HFFc6 (cell line): ENCODE measurements around the gene RBM47. TPM values are rescaled to one million over a fixed set of nuclear protein-coding genes. Genes with fewer than 3 reads are reported as not detected.

Experiments used
- DNase-seq: peaks from one replicate; pipeline ENCODE4 v3.0.0-alpha.2; 2018
- H3K27ac Mint-ChIP-seq: 2 replicates; pipeline ENCODE4 v1.8.0; 2020; ENCODE audit warnings: mild to moderate bottlenecking, mixed read lengths
- H3K27me3 Mint-ChIP-seq: 2 replicates; pipeline ENCODE4 v1.8.0; 2021; ENCODE audit warnings: mild to moderate bottlenecking, moderate library complexity, mixed read lengths; ENCODE audit not compliant: insufficient read depth
- H3K36me3 Mint-ChIP-seq: 2 replicates; pipeline ENCODE4 v1.8.0; 2021; ENCODE audit warnings: low read depth, mixed read lengths
- H3K4me1 Mint-ChIP-seq: 2 replicates; pipeline ENCODE4 v1.8.0; 2020; ENCODE audit warnings: low read depth, mixed read lengths
- H3K4me3 Mint-ChIP-seq: 2 replicates; pipeline ENCODE4 v1.8.0; 2020; ENCODE audit warnings: mild to moderate bottlenecking, moderate library complexity, mixed read lengths
- H3K9me3 Mint-ChIP-seq: 2 replicates; pipeline ENCODE4 v1.8.0; 2020; ENCODE audit warnings: mild to moderate bottlenecking, mixed read lengths
- CTCF ChIP-seq: fragments of 200-600 bp; sonication (generic); IDR thresholded peaks from 2 replicates; pipeline ENCODE4 v1.5.0; 2021; ENCODE audit warnings: antibody characterized with exemption, mild to moderate bottlenecking
- microRNA-seq: library from miRNA; unstranded; fragments of <30 nt; microRNA quantifications from one replicate; pipeline ENCODE4, GENCODE V29; 2019
- total RNA-seq, 6 experiments: library from RNA; stranded (reverse); fragmentation: NEBNext Ultra II Directional; extraction: Animal tissue kit (Norgen Biotek cat#: 25700); gene quantifications; 2 replicates in 1 of 6; 3 replicates in 5 of 6; pipeline ENCODE4 v1.2.3, GENCODE V29; 2021

The RBM47 gene
- total RNA-seq, 6 experiments from 2014 or later = 0.95 to 1.5 (median 1.4) TPM

- TF ChIP-seq CTCF = no peak
- Mint-ChIP-seq H3K27ac (no peak overlapping the region; the same call in 1 of the 2 replicates), H3K36me3 (no peaks in the 10 kb centered on the region), H3K4me3 (no peak overlapping the region), H3K4me1 (peaks cover 16% of the 10 kb centered on the region), H3K9me3 (peaks cover 4% of the 10 kb centered on the region; the same call in 1 of the 2 replicates), H3K27me3 (peaks cover 22% of the 10 kb centered on the region)
- DNase-seq = no peak
These were observed 251.0 kb downstream of the RBM47 start for GRCh38 chr4:40378619-40379018.

GRCh38 chr4:40377512-40378365 lies 251.9 kb downstream of the RBM47 start:
- Mint-ChIP-seq H3K4me1 (peaks cover 16% of the 10 kb centered on the region), H3K36me3 (no peaks in the 10 kb centered on the region), H3K9me3 (peaks cover 4% of the 10 kb centered on the region; the same call in 1 of the 2 replicates), H3K27me3 (peaks cover 15% of the 10 kb centered on the region), H3K4me3 (no peak overlapping the region), H3K27ac (peak overlapping the region; percentile 39)
- DNase-seq = peak; percentile 66
- no peak for TF ChIP-seq CTCF

GRCh38 chr4:40375620-40376019 lies 254.0 kb downstream of the RBM47 start:
- Mint-ChIP-seq H3K4me3 (no peak overlapping the region), H3K36me3 (no peaks in the 10 kb centered on the region), H3K9me3 (peaks cover 4% of the 10 kb centered on the region; the same call in 1 of the 2 replicates), H3K27me3 (peaks cover 19% of the 10 kb centered on the region), H3K27ac (no peak overlapping the region), H3K4me1 (peaks cover 16% of the 10 kb centered on the region)
- no peak for TF ChIP-seq CTCF
- DNase-seq = no peak

GRCh38 chr4:40375095-40375494 lies 254.6 kb downstream of the RBM47 start:
- Mint-ChIP-seq H3K27me3 (peaks cover 23% of the 10 kb centered on the region), H3K4me1 (peaks cover 16% of the 10 kb centered on the region), H3K9me3 (peaks cover 4% of the 10 kb centered on the region; the same call in 1 of the 2 replicates), H3K4me3 (no peak overlapping the region), H3K27ac (no peak overlapping the region), H3K36me3 (no peaks in the 10 kb centered on the region)
- DNase-seq = no peak
- no peak for TF ChIP-seq CTCF

GRCh38 chr4:40373636-40374035 lies 256.0 kb downstream of the RBM47 start:
- Mint-ChIP-seq H3K4me3 (no peak overlapping the region), H3K27me3 (peaks cover 20% of the 10 kb centered on the region), H3K4me1 (peaks cover 12% of the 10 kb centered on the region), H3K27ac (no peak overlapping the region), H3K9me3 (peaks cover 4% of the 10 kb centered on the region; the same call in 1 of the 2 replicates), H3K36me3 (no peaks in the 10 kb centered on the region)
- DNase-seq = no peak
- no peak for TF ChIP-seq CTCF

Small RNA genes lying within 50 kb of the gene (microRNA-seq; reads per million reads assigned to microRNA genes)
- gene MIR4802 = not detected

Other genes with a start within 250 kb of the RBM47 start
- not detected for gene NSUN7, start 120.1 kb upstream of the RBM47 start, total RNA-seq